ENCODE measurements around the gene HRH1.
"Not testable (repeated sequence)": the region's sequence is repeated elsewhere in the genome, so short reads cannot be mapped to it uniquely, and the experiment has no call there.

Gene HRH1

DNA sequence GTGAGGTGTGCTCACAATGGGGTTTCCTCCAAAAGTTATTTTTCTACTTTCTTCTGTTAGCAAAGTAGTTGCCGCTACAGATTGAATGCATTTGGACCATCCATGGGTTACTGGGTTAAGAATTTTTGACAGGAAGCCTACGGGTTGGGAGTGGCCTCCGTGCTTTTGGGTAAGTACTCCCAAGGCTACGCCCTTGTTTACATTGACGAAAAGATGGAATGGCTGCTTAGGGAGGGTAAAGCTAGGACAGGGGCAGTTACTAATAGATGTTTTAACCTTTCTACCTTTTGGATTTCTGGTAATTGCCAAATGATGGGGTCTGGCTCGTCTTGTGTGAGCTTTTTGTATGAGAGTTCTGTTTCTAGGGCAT lies 97.5 kb downstream of the HRH1 start:
- no peak overlapping the region for H3K4me3 ChIP-seq (IDR thresholded peaks at IDR 0.05; ENCODE audit: insufficient read depth, low read depth, low read length)

DNA sequence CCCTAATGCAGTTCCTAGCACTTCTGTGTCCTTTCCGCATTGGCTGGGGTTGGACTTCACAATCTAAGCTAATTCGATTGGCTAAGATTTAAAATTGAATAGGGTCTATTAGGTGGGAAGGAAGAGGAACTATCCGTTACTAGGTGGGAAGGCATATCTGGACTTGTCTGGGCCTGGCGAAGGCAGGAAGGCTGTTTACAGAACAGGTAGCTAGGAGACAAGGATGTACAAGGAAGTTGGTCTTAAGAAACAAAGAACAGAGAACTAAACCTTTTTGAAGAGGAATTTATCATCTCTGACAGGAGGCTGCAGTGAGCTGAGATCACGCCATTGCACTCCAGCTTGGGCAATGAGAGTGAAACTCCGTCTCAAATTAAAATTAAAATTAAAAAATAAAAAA lies 100.6 kb downstream of the HRH1 start:
- Histone ChIP-seq H3K36me3 (ENCODE audit: insufficient read depth) (no peaks in the 10 kb centered on the region), H3K79me2 (ENCODE audit: insufficient read depth, low read depth) (no peaks in the 10 kb centered on the region), H2AFZ (ENCODE audit: low read depth) (no peak overlapping the region), H4K20me1 (ENCODE audit: insufficient read depth) (no peaks in the 10 kb centered on the region), H3K27me3 (ENCODE audit: insufficient read depth, low read depth) (no peaks in the 10 kb centered on the region), H3K27ac (no peak overlapping the region), H3K9ac (no peak overlapping the region), H3K4me3 (IDR thresholded peaks at IDR 0.05; ENCODE audit: insufficient read depth, low read depth, low read length) (no peak overlapping the region), H3K4me1 (ENCODE audit: low read depth, poor library complexity, severe bottlenecking) (no peaks in the 10 kb centered on the region), H3K4me2 (no peak overlapping the region)
- no peak for TF ChIP-seq CTCF (conservative IDR thresholded peaks at IDR 0.05; ENCODE audit: low read depth, low read length)

More for the DNA sequence above, 97.5 kb downstream of the HRH1 start:
- Histone ChIP-seq H3K4me1 (ENCODE audit: low read depth, poor library complexity, severe bottlenecking) (no peaks in the 10 kb centered on the region), H3K36me3 (ENCODE audit: insufficient read depth) (no peaks in the 10 kb centered on the region), H4K20me1 (ENCODE audit: insufficient read depth) (no peaks in the 10 kb centered on the region), H3K27ac (no peak overlapping the region), H3K9ac (no peak overlapping the region), H2AFZ (ENCODE audit: low read depth) (no peak overlapping the region), H3K4me2 (no peak overlapping the region), H3K27me3 (ENCODE audit: insufficient read depth, low read depth) (no peaks in the 10 kb centered on the region), H3K79me2 (ENCODE audit: insufficient read depth, low read depth) (no peaks in the 10 kb centered on the region)
- no peak for TF ChIP-seq CTCF (conservative IDR thresholded peaks at IDR 0.05; ENCODE audit: low read depth, low read length)

- H3K9ac ChIP-seq; H4K20me1 ChIP-seq (ENCODE audit: insufficient read depth); H3K4me1 ChIP-seq (ENCODE audit: low read depth, poor library complexity, severe bottlenecking); H3K36me3 ChIP-seq (ENCODE audit: insufficient read depth); H3K4me3 ChIP-seq (IDR thresholded peaks at IDR 0.05; ENCODE audit: insufficient read depth, low read depth, low read length); H3K27me3 ChIP-seq (ENCODE audit: insufficient read depth, low read depth); H3K4me2 ChIP-seq; H3K79me2 ChIP-seq (ENCODE audit: insufficient read depth, low read depth); H2AFZ ChIP-seq (ENCODE audit: low read depth); H3K27ac ChIP-seq: not testable (repeated sequence)
Observed at GRCh38 chr3:11255537-11255936, 101.2 kb downstream of the HRH1 start.

DNA sequence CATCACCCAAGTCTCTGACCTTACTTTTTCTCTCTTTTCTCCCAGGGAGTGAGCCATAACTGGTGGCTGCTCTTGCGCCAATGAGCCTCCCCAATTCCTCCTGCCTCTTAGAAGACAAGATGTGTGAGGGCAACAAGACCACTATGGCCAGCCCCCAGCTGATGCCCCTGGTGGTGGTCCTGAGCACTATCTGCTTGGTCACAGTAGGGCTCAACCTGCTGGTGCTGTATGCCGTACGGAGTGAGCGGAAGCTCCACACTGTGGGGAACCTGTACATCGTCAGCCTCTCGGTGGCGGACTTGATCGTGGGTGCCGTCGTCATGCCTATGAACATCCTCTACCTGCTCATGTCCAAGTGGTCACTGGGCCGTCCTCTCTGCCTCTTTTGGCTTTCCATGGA lies 104.7 kb downstream of the HRH1 start:
- no peak overlapping the region for H2AFZ ChIP-seq (ENCODE audit: low read depth)
- no peaks in the 10 kb centered on the region for H3K79me2 ChIP-seq (ENCODE audit: insufficient read depth, low read depth)
- no peak for TF ChIP-seq CTCF (conservative IDR thresholded peaks at IDR 0.05; ENCODE audit: low read depth, low read length)
- H3K9ac ChIP-seq = no peak overlapping the region
- no peaks in the 10 kb centered on the region for H3K27me3 ChIP-seq (ENCODE audit: insufficient read depth, low read depth)
- no peaks in the 10 kb centered on the region for H3K4me1 ChIP-seq (ENCODE audit: low read depth, poor library complexity, severe bottlenecking)
- no peak overlapping the region for H3K4me2 ChIP-seq
- H3K27ac ChIP-seq = no peak overlapping the region
- H4K20me1 ChIP-seq (ENCODE audit: insufficient read depth) = no peaks in the 10 kb centered on the region
- H3K36me3 ChIP-seq (ENCODE audit: insufficient read depth) = no peaks in the 10 kb centered on the region
- no peak overlapping the region for H3K4me3 ChIP-seq (IDR thresholded peaks at IDR 0.05; ENCODE audit: insufficient read depth, low read depth, low read length)

GRCh38 chr3:11260460-11260859 lies 106.2 kb downstream of the HRH1 start:
- no peak overlapping the region for H3K4me2 ChIP-seq

More at GRCh38 chr3:11260460-11260859, 106.2 kb downstream of the HRH1 start:
- Histone ChIP-seq H3K36me3 (ENCODE audit: insufficient read depth) (no peaks in the 10 kb centered on the region), H3K9ac (no peak overlapping the region), H2AFZ (ENCODE audit: low read depth) (no peak overlapping the region), H3K4me1 (ENCODE audit: low read depth, poor library complexity, severe bottlenecking) (no peaks in the 10 kb centered on the region), H3K27me3 (ENCODE audit: insufficient read depth, low read depth) (no peaks in the 10 kb centered on the region), H3K27ac (no peak overlapping the region), H3K4me3 (IDR thresholded peaks at IDR 0.05; ENCODE audit: insufficient read depth, low read depth, low read length) (no peak overlapping the region), H4K20me1 (ENCODE audit: insufficient read depth) (no peaks in the 10 kb centered on the region), H3K79me2 (ENCODE audit: insufficient read depth, low read depth) (no peaks in the 10 kb centered on the region)
- no peak for TF ChIP-seq CTCF (conservative IDR thresholded peaks at IDR 0.05; ENCODE audit: low read depth, low read length)
